K562 (cell line): ENCODE results near the gene CACNA1E. TPM values are rescaled to one million over a fixed set of nuclear protein-coding genes. Genes with fewer than 3 reads are reported as not detected.

ENCODE experiments used
- ATAC-seq: fragments of 200-7000 bp; cut with Tn5 transposase; 3 replicates; pipeline ENCODE4 v1.9.1; 2020; ENCODE audit warnings: moderate library complexity
- BruUV-seq: library from RNA; stranded (reverse); fragments of 400-500 nt; replicated peaks from 2 replicates; lab custom pipeline; 2021; lab: Mats Ljungman, UMichigan
- CTCF ChIA-PET: fragments of 300-600 bp; formaldehyde crosslinking; extraction: SDS; loops from one replicate; lab custom pipeline; 2021; ENCODE audit warnings: low intra/inter-chr PET ratio; lab: Yijun Ruan, JAX
- POLR2A ChIA-PET: fragments of 300-600, 350-650 bp; sonication (Branson Sonifier 250); formaldehyde crosslinking; extraction: SDS; loops from one replicate; lab custom pipeline; 2021; ENCODE audit warnings: antibody characterized with exemption, inconsistent platforms; lab: Yijun Ruan, JAX
- DNase-seq, 4 experiments: peaks; one replicate each; pipeline versions ENCODE4 v3.0.0 to v3.0.0-alpha.2; 2011 to 2018; ENCODE audit warnings: low spot score in 3 of 4, mixed read lengths in 3 of 4; ENCODE audit errors: extremely low read depth in 1 of 4
- FAIRE-seq: peaks from 2 replicates; lab custom pipeline; 2011; peaks lifted over from hg19 to GRCh38; lab: Jason Lieb, UNC
- H2AFZ ChIP-seq: 2 replicates; pipeline ENCODE4 v1.6.0; 2011; ENCODE audit warnings: low read depth, low read length, control low read depth, inconsistent platforms
- H3K27ac ChIP-seq: fragments of 200-600 bp; 3 replicates; pipeline ENCODE4 v1.8.0; 2011; ENCODE audit warnings: low read depth, mild to moderate bottlenecking, control low read depth, inconsistent platforms, low read length, moderate library complexity, mixed read lengths; ENCODE audit errors: extremely low read depth
- H3K27me3 ChIP-seq, 2 experiments: fragments of 300-600 bp in 1 of 2; 2 replicates in 1 of 2; 3 replicates in 1 of 2; pipeline versions ENCODE4 v1.6.0 to v1.8.0; 2011; ENCODE audit warnings: inconsistent platforms in 2 of 2, low read length in 2 of 2, mild to moderate bottlenecking in 1 of 2, mixed read lengths in 1 of 2, moderate library complexity in 1 of 2; ENCODE audit not compliant: control insufficient read depth in 2 of 2, insufficient read depth in 2 of 2
- H3K36me3 ChIP-seq: fragments of 300-600 bp; 3 replicates; pipeline ENCODE4 v1.8.0; 2011; ENCODE audit warnings: mild to moderate bottlenecking, low read length, inconsistent platforms; ENCODE audit not compliant: control insufficient read depth, insufficient read depth
- H3K4me1 ChIP-seq, 2 experiments: fragments of 200-600 bp in 1 of 2; replicated peaks in 1 of 2; 2 replicates in 1 of 2; 3 replicates in 1 of 2; pipeline versions ENCODE4 v1.5.1 to v1.8.0; 2011; ENCODE audit warnings: inconsistent platforms in 2 of 2, low read length in 2 of 2, mild to moderate bottlenecking in 1 of 2, mixed read lengths in 1 of 2, moderate library complexity in 1 of 2; ENCODE audit not compliant: control insufficient read depth in 2 of 2, insufficient read depth in 2 of 2
- H3K4me2 ChIP-seq: 2 replicates; pipeline ENCODE4 v1.6.1; 2011; ENCODE audit warnings: low read length, control low read depth, inconsistent platforms, mixed read lengths; ENCODE audit not compliant: insufficient read depth
- H3K4me3 ChIP-seq: fragments of 200-600 bp; sonication (generic), shearing (Covaris generic); 2 replicates; pipeline ENCODE4 v1.5.1; 2016; ENCODE audit warnings: control low read depth, inconsistent platforms
- H3K79me2 ChIP-seq: fragments of 200-600 bp; 3 replicates; pipeline ENCODE4 v1.8.0; 2011; ENCODE audit warnings: low read length, inconsistent platforms; ENCODE audit not compliant: control insufficient read depth, insufficient read depth
- H3K9ac ChIP-seq, 2 experiments: 2 replicates each; pipeline versions ENCODE4 v1.6.0 to v1.6.1; 2011; ENCODE audit warnings: low read depth in 2 of 2, low read length in 2 of 2, control low read depth in 1 of 2, inconsistent platforms in 1 of 2, mild to moderate bottlenecking in 1 of 2, mixed read lengths in 1 of 2; ENCODE audit not compliant: insufficient read depth in 1 of 2
- H3K9me1 ChIP-seq: one replicate; pipeline ENCODE4 v1.6.0; 2011; ENCODE audit warnings: inconsistent platforms, mild to moderate bottlenecking, low read length, moderate library complexity; ENCODE audit not compliant: control insufficient read depth, insufficient read depth
- H3K9me3 ChIP-seq: replicated peaks from 2 replicates; pipeline ENCODE4 v1.5.1; 2011; ENCODE audit warnings: low read depth, low read length, inconsistent platforms; ENCODE audit not compliant: control insufficient read depth, insufficient read depth
- H4K20me1 ChIP-seq: replicated peaks from 2 replicates; pipeline ENCODE4 v1.6.1; 2011; ENCODE audit warnings: low read length, inconsistent platforms, mixed read lengths; ENCODE audit not compliant: control insufficient read depth, insufficient read depth
- HDAC1 ChIP-seq, 2 experiments: fragments of 450-650 bp; IDR thresholded peaks; 2 replicates each; pipeline ENCODE4 v1.6.1; 2016 to 2017; ENCODE audit warnings: inconsistent platforms in 1 of 2, mild to moderate bottlenecking in 1 of 2, moderate library complexity in 1 of 2
- HDAC6 ChIP-seq: IDR thresholded peaks from 2 replicates; pipeline ENCODE4 v1.6.1; 2012; ENCODE audit warnings: low read depth, mild to moderate bottlenecking, control low read depth, inconsistent platforms, low read length, moderate library complexity
- SPI1 ChIP-seq: IDR thresholded peaks from 2 replicates; pipeline ENCODE4 v1.6.1; 2011; ENCODE audit warnings: low read depth, low read length, control low read depth, borderline replicate concordance
- WGBS: fragments of 100-300 bp; shearing (Covaris generic); methylation state at CpG from one replicate; pipeline ENCODE4 v1.1.6; 2016; ENCODE audit warnings: low coverage, mixed read lengths; ENCODE audit not compliant: insufficient coverage; ENCODE audit errors: missing lambda C conversion rate; 5-methylcytosine and 5-hydroxymethylcytosine counted together
- in situ Hi-C: fragments of 300-500 bp; cut with MboI; formaldehyde crosslinking; loops from 4 replicates; pipeline ENCODE4 v1.15.0; 2018; ENCODE audit warnings: inconsistent platforms, mixed read lengths
- intact Hi-C: fragments of 100-400 bp; cut with micrococcal nuclease; formaldehyde crosslinking; loops from 2 replicates; pipeline ENCODE4 v1.14.2; 2022
- polyA plus RNA-seq, 8 experiments: library from polyadenylated mRNA; depleted of rRNA in 4 of 8; stranded (reverse) in 5 of 8; unstranded in 3 of 8; fragments of >200 nt; fragmentation: Nextera tagmentation in 2 of 8; fragmentation: Illumina TruSeq in 1 of 8; extraction: Ambion mirVana in 2 of 8; extraction: Trizol in 1 of 8; gene quantifications; 2 replicates each; pipeline versions ENCODE4 v1.2.1 to v1.2.3, GENCODE V29; 2011 to 2014; ENCODE audit warnings: inconsistent platforms in 1 of 8, missing spikeins in 1 of 8
- total RNA-seq, 7 experiments: library from RNA; depleted of rRNA in 6 of 7; stranded (reverse); fragments of >200 nt in 6 of 7; fragmentation: Illumina TruSeq in 2 of 7; extraction: Trizol in 2 of 7; gene quantifications; 2 replicates each; pipeline versions ENCODE4 v1.2.1 to v1.2.3, GENCODE V29; 2011 to 2021; ENCODE audit warnings: low replicate concordance in 1 of 7
- TF ChIP-seq, protein P1 (sequence below), 3 experiments: IDR thresholded peaks in 2 of 3; conservative IDR thresholded peaks in 1 of 3; 2 replicates each; pipeline ENCODE4 v1.5.1; 2011 to 2012; ENCODE audit warnings: low read length in 3 of 3, mild to moderate bottlenecking in 3 of 3, control low read depth in 2 of 3, improper control_type of control experiment in 1 of 3, inconsistent platforms in 1 of 3, low read depth in 1 of 3, mixed read lengths in 1 of 3, moderate library complexity in 1 of 3; ENCODE audit not compliant: insufficient read depth in 2 of 3
- TF ChIP-seq, protein P2 (sequence below), 3 experiments: fragments of 200-800 bp in 1 of 3; sonication (Bioruptor generic) in 1 of 3; sonication (generic) in 1 of 3; formaldehyde crosslinking in 1 of 3; IDR thresholded peaks; 2 replicates each; pipeline versions ENCODE4 v1.6.1 to v1.8.0; 2016 to 2022; ENCODE audit warnings: mild to moderate bottlenecking in 2 of 3, missing compliant biosample characterization in 2 of 3, missing genetic modification characterization in 2 of 3, missing genetic modification reagents in 1 of 3

Gene CACNA1E
- total and polyA plus RNA-seq, 9 of the 15 experiments (the other 6 are each of a cell fraction or from before 2014, with no cell fraction given) = under 0.01 to 0.04 TPM; not detected in 7

DNA sequence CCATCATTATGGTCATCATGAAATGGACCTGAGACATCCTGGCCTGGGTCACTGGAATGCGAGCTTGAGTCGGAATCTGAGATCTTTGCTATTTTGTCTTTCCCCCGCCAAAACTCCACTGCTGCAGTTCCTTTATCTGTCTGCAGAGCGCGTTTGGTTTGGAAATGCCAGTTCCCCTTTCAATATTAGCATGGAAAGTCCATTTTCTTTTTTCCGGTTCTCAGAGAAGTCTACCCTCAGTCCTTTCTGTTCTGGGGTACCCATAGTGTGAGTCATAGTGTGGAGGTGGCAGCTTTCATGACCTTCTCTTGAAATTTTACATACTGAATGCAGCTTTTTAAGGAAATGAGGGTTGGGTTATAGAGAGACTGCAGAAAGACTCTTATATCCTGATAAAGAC, 14.6 kb downstream of the CACNA1E start:
- H3K4me1 ChIP-seq = no peaks in the 10 kb centered on the region
- CTCF ChIA-PET = no interaction called here
- TF ChIP-seq, protein P1, sequence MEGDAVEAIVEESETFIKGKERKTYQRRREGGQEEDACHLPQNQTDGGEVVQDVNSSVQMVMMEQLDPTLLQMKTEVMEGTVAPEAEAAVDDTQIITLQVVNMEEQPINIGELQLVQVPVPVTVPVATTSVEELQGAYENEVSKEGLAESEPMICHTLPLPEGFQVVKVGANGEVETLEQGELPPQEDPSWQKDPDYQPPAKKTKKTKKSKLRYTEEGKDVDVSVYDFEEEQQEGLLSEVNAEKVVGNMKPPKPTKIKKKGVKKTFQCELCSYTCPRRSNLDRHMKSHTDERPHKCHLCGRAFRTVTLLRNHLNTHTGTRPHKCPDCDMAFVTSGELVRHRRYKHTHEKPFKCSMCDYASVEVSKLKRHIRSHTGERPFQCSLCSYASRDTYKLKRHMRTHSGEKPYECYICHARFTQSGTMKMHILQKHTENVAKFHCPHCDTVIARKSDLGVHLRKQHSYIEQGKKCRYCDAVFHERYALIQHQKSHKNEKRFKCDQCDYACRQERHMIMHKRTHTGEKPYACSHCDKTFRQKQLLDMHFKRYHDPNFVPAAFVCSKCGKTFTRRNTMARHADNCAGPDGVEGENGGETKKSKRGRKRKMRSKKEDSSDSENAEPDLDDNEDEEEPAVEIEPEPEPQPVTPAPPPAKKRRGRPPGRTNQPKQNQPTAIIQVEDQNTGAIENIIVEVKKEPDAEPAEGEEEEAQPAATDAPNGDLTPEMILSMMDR (IDR thresholded peaks at IDR 0.05 in 2 of 3, conservative IDR thresholded peaks at IDR 0.05 in 1 of 3; ENCODE audit: insufficient read depth in 2 of 3, low read depth in 1 of 3, low read length in 3 of 3) = peak; percentile 35 to 40 (median 37); a peak in 3 of 6 replicates
- TF ChIP-seq HDAC1 (IDR thresholded peaks at IDR 0.05) (no peak), HDAC6 (no peak), SPI1 (peak; percentile 82)
- TF ChIP-seq, protein P2, sequence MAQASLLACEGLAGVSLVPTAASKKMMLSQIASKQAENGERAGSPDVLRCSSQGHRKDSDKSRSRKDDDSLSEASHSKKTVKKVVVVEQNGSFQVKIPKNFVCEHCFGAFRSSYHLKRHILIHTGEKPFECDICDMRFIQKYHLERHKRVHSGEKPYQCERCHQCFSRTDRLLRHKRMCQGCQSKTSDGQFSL (CRISPR knock-in tag; IDR thresholded peaks at IDR 0.05) = no peak
- TF ChIP-seq, protein P2 (tag; IDR thresholded peaks at IDR 0.05) = peak in 1 of 2 experiments; percentile 24; a peak in 1 of 4 replicates
- TF ChIP-seq, all 486 proteins: peak for 3
- FAIRE-seq (no peak), ATAC-seq (no peak), DNase-seq (peak in 1 of 4 experiments; percentile 19)
- Histone ChIP-seq H2AFZ (no peak overlapping the region), H3K4me2 (no peak overlapping the region), H3K36me3 (no peaks in the 10 kb centered on the region), H3K9me3 (no peaks in the 10 kb centered on the region), H3K79me2 (no peaks in the 10 kb centered on the region), H3K27me3 (no peaks in the 10 kb centered on the region), H3K27ac (no peak overlapping the region), H4K20me1 (no peaks in the 10 kb centered on the region), H3K4me3 (no peak overlapping the region), H3K9me1 (no peaks in the 10 kb centered on the region), H3K9ac (no peak overlapping the region)
- in situ Hi-C loops = no loop called here
- BruUV-seq = no TSS peak
- WGBS = 0% methylated on average over 6 of the region's 6 CpGs
- POLR2A ChIA-PET = no interaction called here
- intact Hi-C loops = no loop called here
